ENCODE measurements around the gene REL.

- TF ChIP-seq, protein P1, sequence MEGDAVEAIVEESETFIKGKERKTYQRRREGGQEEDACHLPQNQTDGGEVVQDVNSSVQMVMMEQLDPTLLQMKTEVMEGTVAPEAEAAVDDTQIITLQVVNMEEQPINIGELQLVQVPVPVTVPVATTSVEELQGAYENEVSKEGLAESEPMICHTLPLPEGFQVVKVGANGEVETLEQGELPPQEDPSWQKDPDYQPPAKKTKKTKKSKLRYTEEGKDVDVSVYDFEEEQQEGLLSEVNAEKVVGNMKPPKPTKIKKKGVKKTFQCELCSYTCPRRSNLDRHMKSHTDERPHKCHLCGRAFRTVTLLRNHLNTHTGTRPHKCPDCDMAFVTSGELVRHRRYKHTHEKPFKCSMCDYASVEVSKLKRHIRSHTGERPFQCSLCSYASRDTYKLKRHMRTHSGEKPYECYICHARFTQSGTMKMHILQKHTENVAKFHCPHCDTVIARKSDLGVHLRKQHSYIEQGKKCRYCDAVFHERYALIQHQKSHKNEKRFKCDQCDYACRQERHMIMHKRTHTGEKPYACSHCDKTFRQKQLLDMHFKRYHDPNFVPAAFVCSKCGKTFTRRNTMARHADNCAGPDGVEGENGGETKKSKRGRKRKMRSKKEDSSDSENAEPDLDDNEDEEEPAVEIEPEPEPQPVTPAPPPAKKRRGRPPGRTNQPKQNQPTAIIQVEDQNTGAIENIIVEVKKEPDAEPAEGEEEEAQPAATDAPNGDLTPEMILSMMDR (IDR thresholded peaks at IDR 0.05): no peak
- no peak for TF ChIP-seq POLR2A (IDR thresholded peaks at IDR 0.05)
These were observed 75.8 kb downstream of the REL start for GRCh38 chr2:60957224-60957623.
